ENCODE results near the gene KCNAB1.

The KCNAB1 gene

GRCh38 chr3:156366559-156366958 is 246.2 kb downstream of the KCNAB1 start:
- DNase-seq (ENCODE audit: low read depth in 2 of 2), result no peak

GRCh38 chr3:156368189-156368588 is 247.8 kb downstream of the KCNAB1 start:
- no peak for DNase-seq (ENCODE audit: low read depth in 2 of 2)

GRCh38 chr3:156371701-156372100 is 251.3 kb downstream of the KCNAB1 start:
- DNase-seq (ENCODE audit: low read depth in 2 of 2), result no peak

- no peak for DNase-seq (ENCODE audit: low read depth in 2 of 2)
Measured at GRCh38 chr3:156373095-156373494, 252.7 kb downstream of the KCNAB1 start.

- no peak for DNase-seq (ENCODE audit: low read depth in 2 of 2)
Measured at GRCh38 chr3:156373654-156374053, 253.3 kb downstream of the KCNAB1 start.

GRCh38 chr3:156376199-156376598 is 255.8 kb downstream of the KCNAB1 start:
- no peak for DNase-seq (ENCODE audit: low read depth in 2 of 2)

- no peak for DNase-seq (ENCODE audit: low read depth in 2 of 2)
Measured at GRCh38 chr3:156377266-156377665, 256.9 kb downstream of the KCNAB1 start.

GRCh38 chr3:156377718-156378117 is 257.3 kb downstream of the KCNAB1 start:
- no peak for DNase-seq (ENCODE audit: low read depth in 2 of 2)

GRCh38 chr3:156378871-156379270 is 258.5 kb downstream of the KCNAB1 start:
- no peak for DNase-seq (ENCODE audit: low read depth in 2 of 2)

- DNase-seq (ENCODE audit: low read depth in 2 of 2), result no peak
Measured at GRCh38 chr3:156379327-156379726, 258.9 kb downstream of the KCNAB1 start.

- DNase-seq (ENCODE audit: low read depth in 2 of 2), result no peak
Measured at GRCh38 chr3:156381253-156381652, 260.9 kb downstream of the KCNAB1 start.

GRCh38 chr3:156382458-156383346 is 262.3 kb downstream of the KCNAB1 start:
- DNase-seq (ENCODE audit: low read depth in 2 of 2), result no peak

- no peak for DNase-seq (ENCODE audit: low read depth in 2 of 2)
Measured at GRCh38 chr3:156383441-156384025, 263.2 kb downstream of the KCNAB1 start.

- no peak for DNase-seq (ENCODE audit: low read depth in 2 of 2)
Measured at GRCh38 chr3:156388497-156389448, 268.4 kb downstream of the KCNAB1 start.

GRCh38 chr3:156389449-156389950 is 269.1 kb downstream of the KCNAB1 start:
- DNase-seq (ENCODE audit: low read depth in 2 of 2), result no peak

GRCh38 chr3:156390846-156391245 is 270.5 kb downstream of the KCNAB1 start:
- DNase-seq (ENCODE audit: low read depth in 2 of 2), result no peak

GRCh38 chr3:156395961-156396710 is 275.8 kb downstream of the KCNAB1 start:
- DNase-seq (ENCODE audit: low read depth in 2 of 2), result no peak

- DNase-seq (ENCODE audit: low read depth in 2 of 2), result no peak
Measured at GRCh38 chr3:156396851-156397250, 276.5 kb downstream of the KCNAB1 start.

GRCh38 chr3:156397534-156397933 is 277.2 kb downstream of the KCNAB1 start:
- DNase-seq (ENCODE audit: low read depth in 2 of 2), result no peak

GRCh38 chr3:156400062-156400461 is 279.7 kb downstream of the KCNAB1 start:
- no peak for DNase-seq (ENCODE audit: low read depth in 2 of 2)

- no peak for DNase-seq (ENCODE audit: low read depth in 2 of 2)
Measured at GRCh38 chr3:156400735-156401134, 280.4 kb downstream of the KCNAB1 start.
